Stimulated activated naive CD8-positive, alpha-beta T cell treated with anti-CD3 and anti-CD28 coated beads, Interleukin-15, Interleukin-2, amounts not matched to agents 100 ng/mL and 50 ng/mL, for 24 hours (primary cell): ENCODE data around the gene ADCK2.
A peak's percentile ranks its signal among the peaks of the same experiment; 100 is the strongest.
"Not testable (repeated sequence)": the region's sequence is repeated elsewhere in the genome, so short reads cannot be mapped to it uniquely, and the experiment has no call there.

Experiments
- H3K27ac Mint-ChIP-seq: one replicate; pipeline ENCODE4 v1.8.0; 2021; ENCODE audit warnings: mild to moderate bottlenecking, mixed read lengths
- H3K27me3 Mint-ChIP-seq: one replicate; pipeline ENCODE4 v1.8.0; 2021; ENCODE audit warnings: mixed read lengths
- H3K36me3 Mint-ChIP-seq: one replicate; pipeline ENCODE4 v1.8.0; 2021; ENCODE audit warnings: low read depth, mixed read lengths
- H3K4me1 Mint-ChIP-seq: one replicate; pipeline ENCODE4 v1.8.0; 2021; ENCODE audit warnings: low read depth, mixed read lengths
- H3K4me3 Mint-ChIP-seq: one replicate; pipeline ENCODE4 v1.8.0; 2021; ENCODE audit warnings: mild to moderate bottlenecking, mixed read lengths
- H3K9me3 Mint-ChIP-seq: one replicate; pipeline ENCODE4 v1.8.0; 2021; ENCODE audit warnings: mixed read lengths

The ADCK2 gene

DNA sequence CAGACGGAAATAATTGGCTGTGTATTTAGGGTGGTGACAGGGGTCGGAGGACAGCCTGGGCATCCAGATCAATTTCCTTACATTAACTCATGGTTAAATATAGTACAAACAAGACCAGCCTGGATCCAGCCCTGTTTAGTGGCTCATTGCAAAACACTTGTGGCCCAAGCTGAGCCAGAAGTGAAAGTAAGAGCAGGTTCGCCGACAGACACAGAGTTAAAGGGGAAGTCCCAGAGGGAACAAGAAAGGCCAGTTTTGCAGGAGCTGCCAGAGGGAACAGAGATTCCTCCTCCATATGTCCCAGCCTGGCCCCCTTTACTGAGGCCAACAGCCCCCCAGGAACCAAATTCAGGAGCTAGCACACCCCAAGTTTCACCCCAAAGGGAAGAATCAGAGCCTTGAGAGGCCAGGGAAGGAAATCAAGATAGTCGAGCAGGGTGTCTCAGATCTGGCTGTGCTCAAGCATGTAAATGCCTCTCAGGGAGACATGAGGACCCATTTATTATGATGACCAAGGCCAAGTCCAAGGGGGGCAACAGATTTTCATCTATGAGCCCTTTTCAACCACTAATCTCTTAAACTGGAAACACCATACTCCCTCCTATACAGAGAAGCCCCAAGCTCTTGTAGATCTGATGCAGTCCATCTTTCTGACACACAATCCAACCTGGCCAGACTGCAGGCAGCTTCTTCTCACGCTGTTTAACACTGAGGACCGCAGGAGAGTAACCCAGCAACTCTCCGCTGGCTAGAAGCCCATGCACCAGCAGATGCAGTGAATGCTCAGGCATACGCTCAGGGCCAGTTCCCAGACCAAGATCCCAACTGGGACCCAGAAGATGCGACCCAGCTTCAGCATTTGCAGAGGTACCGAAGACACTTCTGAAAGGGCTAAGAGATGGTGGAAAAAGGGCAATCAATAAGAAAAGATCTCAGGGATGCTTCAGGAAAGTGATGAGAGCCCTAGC, 15.9 kb upstream of the ADCK2 start:
- Mint-ChIP-seq H3K4me3 (peak overlapping the region; percentile 71), H3K9me3 (no peaks in the 10 kb centered on the region), H3K27ac (peak overlapping the region; percentile 75), H3K4me1 (peaks cover 22% of the 10 kb centered on the region), H3K36me3 (no peaks in the 10 kb centered on the region), H3K27me3 (peaks cover 4% of the 10 kb centered on the region)

DNA sequence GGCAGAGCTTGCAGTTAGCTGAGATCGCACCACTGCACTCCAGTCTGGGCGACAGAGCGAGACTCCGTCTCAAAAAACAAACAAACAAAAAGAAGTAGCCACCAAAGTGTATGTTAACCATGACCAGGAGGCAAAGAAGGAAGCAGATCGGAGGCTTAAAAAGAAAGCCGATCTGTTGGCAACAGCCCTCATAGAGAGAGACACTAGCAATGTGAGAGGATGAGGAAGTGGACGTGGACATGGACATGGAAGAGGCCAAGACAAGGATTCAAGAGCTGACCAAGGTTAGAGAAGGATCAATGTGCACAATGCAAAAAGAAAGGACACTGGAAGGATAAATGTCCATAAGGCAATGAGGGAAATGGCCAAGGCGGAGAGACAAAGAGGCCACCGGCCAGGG, 14.9 kb upstream of the ADCK2 start:
- H3K9me3 Mint-ChIP-seq = no peaks in the 10 kb centered on the region
- no peak overlapping the region for H3K4me3 Mint-ChIP-seq
- no peak overlapping the region for H3K27ac Mint-ChIP-seq
- H3K4me1 Mint-ChIP-seq = peaks cover 22% of the 10 kb centered on the region
- H3K36me3 Mint-ChIP-seq = no peaks in the 10 kb centered on the region
- H3K27me3 Mint-ChIP-seq = peaks cover 4% of the 10 kb centered on the region

DNA sequence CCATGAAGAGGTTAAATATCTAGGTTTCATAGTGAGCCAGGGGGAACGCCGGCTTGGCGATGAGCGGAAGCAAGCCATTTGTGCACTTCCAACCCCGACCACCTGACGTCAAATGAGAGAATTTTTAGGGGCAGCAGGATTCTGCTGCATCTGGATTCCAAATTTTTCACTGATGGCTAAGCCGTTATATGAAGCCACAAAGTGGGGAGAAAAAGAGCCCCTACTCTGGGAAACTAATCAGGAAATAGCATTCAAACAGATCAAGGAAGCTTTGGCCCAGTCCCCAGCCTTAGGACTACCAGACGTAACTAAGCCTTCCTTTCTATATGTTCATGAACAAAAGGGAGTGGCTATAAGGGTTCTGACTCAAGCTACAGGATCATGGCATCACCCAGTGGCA, 12.9 kb upstream of the ADCK2 start:
- no peak overlapping the region for H3K27ac Mint-ChIP-seq
- no peaks in the 10 kb centered on the region for H3K9me3 Mint-ChIP-seq
- no peaks in the 10 kb centered on the region for H3K36me3 Mint-ChIP-seq
- peaks cover 4% of the 10 kb centered on the region for H3K27me3 Mint-ChIP-seq
- H3K4me3 Mint-ChIP-seq = no peak overlapping the region
- peaks cover 16% of the 10 kb centered on the region for H3K4me1 Mint-ChIP-seq

DNA sequence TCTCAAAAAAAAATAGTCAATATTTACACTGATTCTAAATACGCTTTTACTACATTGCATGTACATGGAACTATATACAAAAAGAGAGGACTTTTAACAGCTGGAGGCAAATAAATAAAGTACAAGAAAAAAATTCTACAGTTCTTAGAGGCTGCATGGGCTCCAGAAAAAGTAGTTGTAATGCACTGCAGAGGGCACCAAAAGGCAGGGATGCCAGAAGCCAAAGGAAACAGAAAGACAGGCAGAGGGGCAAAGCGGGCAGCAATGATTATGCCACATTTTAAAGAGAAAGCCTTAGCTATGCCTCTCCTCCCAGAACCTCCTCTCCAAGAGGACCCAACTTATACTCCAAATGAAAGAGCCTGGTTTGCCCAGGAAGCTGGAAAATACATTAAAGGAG, 11.6 kb upstream of the ADCK2 start:
- no peak overlapping the region for H3K4me3 Mint-ChIP-seq
- H3K36me3 Mint-ChIP-seq = no peaks in the 10 kb centered on the region
- no peaks in the 10 kb centered on the region for H3K9me3 Mint-ChIP-seq
- no peak overlapping the region for H3K27ac Mint-ChIP-seq
- peaks cover 11% of the 10 kb centered on the region for H3K4me1 Mint-ChIP-seq
- H3K27me3 Mint-ChIP-seq = peaks cover 4% of the 10 kb centered on the region

DNA sequence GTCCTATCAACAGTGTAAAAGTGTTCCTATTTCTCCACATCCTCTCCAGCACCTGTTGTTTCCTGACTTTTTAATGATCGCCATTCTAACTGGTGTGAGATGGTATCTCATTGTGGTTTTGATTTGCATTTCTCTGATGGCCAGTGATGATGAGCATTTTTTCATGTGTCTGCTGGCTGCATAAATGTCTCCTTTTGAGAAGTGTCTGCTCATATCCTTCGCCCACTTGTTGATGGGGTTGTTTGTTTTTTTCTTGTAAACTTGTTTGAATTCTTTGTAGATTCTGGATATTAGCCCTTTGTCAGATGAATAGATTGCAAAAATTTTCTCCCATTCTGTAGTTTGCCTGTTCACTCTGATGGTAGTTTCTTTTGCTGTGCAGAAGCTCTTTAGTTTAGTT, 9.8 kb upstream of the ADCK2 start:
- H3K9me3 Mint-ChIP-seq, H3K4me1 Mint-ChIP-seq, H3K4me3 Mint-ChIP-seq: not testable (repeated sequence)

DNA sequence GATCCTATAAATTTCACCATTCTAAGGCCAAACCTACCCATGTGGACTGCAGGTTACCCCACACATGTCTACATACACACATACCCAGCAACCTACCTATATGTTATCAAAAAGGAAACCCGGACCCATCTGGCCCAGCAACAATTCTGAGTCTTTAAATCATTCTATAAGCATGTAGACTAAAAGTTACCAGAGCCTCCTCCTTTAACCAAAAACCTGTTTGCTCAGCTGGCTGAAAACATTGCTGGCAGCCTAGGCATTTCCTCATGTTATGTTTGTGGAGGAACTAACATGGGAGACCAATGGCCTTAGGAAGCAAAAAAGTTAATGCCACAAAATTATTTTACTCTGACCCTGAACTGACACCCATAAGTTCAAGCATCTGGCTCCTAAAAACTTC, 5.3 kb upstream of the ADCK2 start:
- Mint-ChIP-seq H3K36me3 (no peaks in the 10 kb centered on the region), H3K27me3 (no peaks in the 10 kb centered on the region), H3K9me3 (no peaks in the 10 kb centered on the region), H3K27ac (no peak overlapping the region), H3K4me3 (no peak overlapping the region), H3K4me1 (peaks cover 5% of the 10 kb centered on the region)

More for the DNA sequence above, 9.8 kb upstream of the ADCK2 start:
- not testable (repeated sequence) for H3K27ac Mint-ChIP-seq, H3K27me3 Mint-ChIP-seq, H3K36me3 Mint-ChIP-seq

DNA sequence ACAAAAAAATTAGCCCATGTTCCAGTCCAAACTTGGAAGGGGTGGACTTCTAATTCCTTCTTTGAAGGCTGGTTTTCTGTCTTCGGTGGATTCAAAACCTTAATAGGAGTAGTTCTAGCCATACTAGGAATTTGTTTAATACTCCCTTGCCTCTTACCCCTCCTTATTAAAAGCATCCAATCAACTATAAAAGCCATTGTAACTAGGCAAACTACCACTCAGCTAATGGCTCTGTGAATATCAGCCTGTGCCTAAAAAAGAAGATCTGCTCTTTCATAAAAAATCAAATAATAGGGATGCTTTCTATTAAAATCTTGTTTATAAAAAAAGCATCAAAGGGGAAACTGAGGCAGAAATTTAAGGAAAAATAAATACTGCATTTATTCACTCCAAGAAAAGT, 4.1 kb upstream of the ADCK2 start:
- Mint-ChIP-seq H3K27ac (no peak overlapping the region), H3K4me3 (no peak overlapping the region), H3K36me3 (no peaks in the 10 kb centered on the region), H3K4me1 (peaks cover 8% of the 10 kb centered on the region), H3K9me3 (no peaks in the 10 kb centered on the region), H3K27me3 (no peaks in the 10 kb centered on the region)

DNA sequence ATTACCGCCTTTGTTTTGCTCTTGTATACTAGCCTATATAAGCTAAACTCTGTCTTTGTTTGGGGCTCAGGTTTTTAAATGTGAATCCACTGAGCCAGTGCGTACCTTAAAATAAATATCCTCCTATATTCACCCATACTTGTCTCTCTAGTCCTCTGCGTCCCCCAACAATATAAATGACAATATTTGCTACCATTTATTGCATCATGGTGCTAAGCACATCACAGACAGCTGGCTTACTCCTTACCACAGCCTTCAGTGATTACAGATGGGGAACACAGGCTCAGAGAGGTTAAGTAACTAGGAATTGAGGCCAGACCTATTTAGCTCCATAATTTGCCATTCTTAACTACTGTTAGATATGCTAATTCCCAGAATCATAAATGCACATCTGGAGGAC, 3.4 kb upstream of the ADCK2 start:
- Mint-ChIP-seq H3K27ac (no peak overlapping the region), H3K27me3 (no peaks in the 10 kb centered on the region), H3K4me3 (no peak overlapping the region), H3K4me1 (peaks cover 15% of the 10 kb centered on the region), H3K9me3 (no peaks in the 10 kb centered on the region), H3K36me3 (no peaks in the 10 kb centered on the region)

DNA sequence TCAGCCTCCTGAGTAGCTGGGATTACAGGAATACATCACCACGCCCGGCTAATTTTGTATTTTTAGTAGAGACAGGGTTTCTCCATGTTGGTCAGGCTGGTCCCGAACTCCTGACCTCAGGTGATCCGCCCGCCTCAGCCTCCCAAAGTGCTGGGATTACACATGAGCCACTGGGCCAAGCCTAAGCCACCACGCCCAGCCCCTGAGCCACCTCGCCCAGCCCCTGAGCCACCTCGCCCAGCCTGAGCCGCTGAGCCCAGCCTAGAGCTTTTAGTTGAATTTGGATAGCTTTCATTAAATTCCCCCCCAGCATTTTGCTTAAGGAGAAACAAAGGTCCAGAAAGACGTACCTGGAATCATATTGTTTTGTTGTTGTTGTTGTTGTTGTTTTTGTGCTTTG, 2.9 kb upstream of the ADCK2 start:
- not testable (repeated sequence) for H3K36me3 Mint-ChIP-seq

DNA sequence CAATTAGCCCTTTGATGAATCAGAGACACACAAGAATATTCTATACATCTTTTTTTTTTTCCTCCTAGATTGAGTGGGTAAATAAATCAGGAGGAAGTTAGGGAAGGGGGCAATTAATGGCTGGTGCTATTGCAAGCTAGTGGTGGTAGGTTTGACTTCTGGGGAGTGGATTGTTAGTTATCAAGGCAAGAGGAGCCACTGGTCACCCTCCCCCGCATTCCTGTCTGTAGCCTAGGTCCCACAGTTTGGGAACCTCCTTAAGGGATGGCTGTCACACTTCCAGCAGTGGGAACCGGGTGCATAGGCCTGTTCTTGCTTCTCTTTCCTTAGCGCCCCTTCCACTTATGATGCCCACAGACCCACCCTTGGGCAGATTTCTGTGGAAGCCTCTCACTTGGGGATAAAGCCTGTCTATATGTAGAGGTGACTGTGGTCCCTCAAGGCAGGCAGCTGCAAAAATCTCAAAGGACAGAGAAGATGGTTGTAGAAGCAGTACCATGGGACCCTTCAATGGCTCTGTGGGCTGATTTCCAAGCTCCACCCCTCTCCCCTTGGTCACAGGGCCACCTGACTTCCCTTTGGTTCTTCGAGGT, 2.3 kb upstream of the ADCK2 start:
- no peaks in the 10 kb centered on the region for H3K9me3 Mint-ChIP-seq
- H3K27ac Mint-ChIP-seq = no peak overlapping the region
- no peaks in the 10 kb centered on the region for H3K27me3 Mint-ChIP-seq
- H3K4me1 Mint-ChIP-seq = peaks cover 26% of the 10 kb centered on the region
- H3K4me3 Mint-ChIP-seq = no peak overlapping the region
- H3K36me3 Mint-ChIP-seq = no peaks in the 10 kb centered on the region

More for the DNA sequence above, 2.9 kb upstream of the ADCK2 start:
- not testable (repeated sequence) for H3K27me3 Mint-ChIP-seq, H3K9me3 Mint-ChIP-seq, H3K27ac Mint-ChIP-seq, H3K4me3 Mint-ChIP-seq
- H3K4me1 Mint-ChIP-seq = peaks cover 21% of the 10 kb centered on the region

DNA sequence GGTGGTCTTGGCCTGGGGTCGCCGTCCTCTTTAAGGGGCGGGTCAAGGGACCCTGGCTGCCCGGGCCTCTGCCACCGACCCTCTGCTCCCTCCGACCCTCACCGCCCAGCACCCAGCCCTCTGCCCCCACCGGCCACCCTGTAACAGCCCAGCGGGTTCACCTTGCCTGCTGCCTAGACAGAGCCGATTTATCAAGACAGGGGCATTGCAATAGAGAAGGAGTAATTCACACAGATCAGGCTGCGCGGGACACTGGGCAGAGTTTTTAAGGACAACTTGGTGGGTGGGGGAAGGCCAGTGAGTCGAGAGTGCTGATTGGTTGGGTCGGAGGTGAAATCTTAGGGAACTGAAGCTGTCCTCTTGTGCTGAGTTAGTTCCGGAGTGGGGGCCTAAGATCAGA, 779 bp upstream of the ADCK2 start:
- Mint-ChIP-seq H3K36me3 (no peaks in the 10 kb centered on the region), H3K4me3 (peak overlapping the region; percentile 76), H3K27ac (peak overlapping the region; percentile 52), H3K4me1 (peaks cover 38% of the 10 kb centered on the region), H3K9me3 (no peaks in the 10 kb centered on the region), H3K27me3 (no peaks in the 10 kb centered on the region)

DNA sequence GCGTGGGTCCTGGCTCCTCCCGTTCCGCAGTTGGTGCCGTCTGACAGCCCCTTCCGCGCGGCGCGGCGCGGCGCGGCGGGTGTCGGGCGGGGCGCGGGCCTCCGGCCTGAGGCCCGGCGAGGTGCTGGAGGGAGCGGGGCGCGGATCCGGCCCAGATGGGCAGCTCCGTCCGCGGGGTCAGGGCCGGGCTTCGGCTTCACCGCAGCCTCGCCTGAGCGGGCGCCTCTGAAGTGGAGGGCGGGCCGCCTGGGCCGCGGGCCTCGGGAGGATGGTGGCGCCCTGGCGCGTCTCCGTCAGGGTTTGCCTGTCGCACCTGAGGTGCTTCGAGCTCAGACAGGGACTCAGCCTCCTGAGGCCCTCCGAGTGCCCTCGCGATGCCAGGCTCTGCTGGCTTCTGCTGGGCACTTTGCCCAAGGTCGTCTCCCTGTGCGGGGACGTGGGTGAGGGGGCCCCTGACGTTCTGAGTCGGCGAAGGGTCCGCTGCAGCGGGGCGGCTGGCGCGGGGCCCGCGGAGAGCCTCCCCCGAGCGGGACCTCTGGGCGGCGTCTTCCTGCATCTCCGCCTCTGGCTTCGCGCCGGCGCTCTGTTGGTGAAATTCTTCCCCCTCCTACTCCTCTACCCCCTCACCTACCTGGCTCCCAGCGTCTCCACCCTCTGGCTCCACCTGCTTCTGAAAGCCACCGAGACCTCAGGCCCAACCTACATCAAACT, 473 bp downstream of the ADCK2 start:
- no peaks in the 10 kb centered on the region for H3K27me3 Mint-ChIP-seq
- peak overlapping the region; percentile 83 for H3K4me3 Mint-ChIP-seq
- H3K4me1 Mint-ChIP-seq = peaks cover 38% of the 10 kb centered on the region
- no peaks in the 10 kb centered on the region for H3K9me3 Mint-ChIP-seq
- peak overlapping the region; percentile 79 for H3K27ac Mint-ChIP-seq
- peaks cover 8% of the 10 kb centered on the region for H3K36me3 Mint-ChIP-seq

DNA sequence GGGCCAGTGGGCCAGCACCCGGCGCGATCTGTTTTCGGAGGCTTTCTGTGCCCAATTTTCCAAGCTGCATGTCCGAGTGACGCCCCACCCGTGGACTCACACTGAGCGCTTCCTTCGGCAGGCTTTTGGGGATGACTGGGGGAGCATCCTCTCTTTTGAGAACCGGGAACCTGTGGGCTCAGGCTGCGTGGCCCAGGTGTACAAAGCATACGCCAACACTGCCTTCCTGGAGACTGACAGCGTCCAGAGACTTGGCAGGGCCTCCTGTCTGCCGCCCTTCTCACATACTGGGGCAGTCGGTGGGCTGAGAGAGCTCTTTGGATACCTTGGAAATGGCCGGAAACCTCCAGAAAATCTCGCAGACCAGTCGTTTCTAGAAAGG, 1.0 kb downstream of the ADCK2 start:
- H3K36me3 Mint-ChIP-seq = peaks cover 13% of the 10 kb centered on the region
- H3K9me3 Mint-ChIP-seq = no peaks in the 10 kb centered on the region
- H3K4me3 Mint-ChIP-seq = peak overlapping the region; percentile 83
- H3K27me3 Mint-ChIP-seq = no peaks in the 10 kb centered on the region
- H3K4me1 Mint-ChIP-seq = peaks cover 38% of the 10 kb centered on the region
- H3K27ac Mint-ChIP-seq = peak overlapping the region; percentile 79

DNA sequence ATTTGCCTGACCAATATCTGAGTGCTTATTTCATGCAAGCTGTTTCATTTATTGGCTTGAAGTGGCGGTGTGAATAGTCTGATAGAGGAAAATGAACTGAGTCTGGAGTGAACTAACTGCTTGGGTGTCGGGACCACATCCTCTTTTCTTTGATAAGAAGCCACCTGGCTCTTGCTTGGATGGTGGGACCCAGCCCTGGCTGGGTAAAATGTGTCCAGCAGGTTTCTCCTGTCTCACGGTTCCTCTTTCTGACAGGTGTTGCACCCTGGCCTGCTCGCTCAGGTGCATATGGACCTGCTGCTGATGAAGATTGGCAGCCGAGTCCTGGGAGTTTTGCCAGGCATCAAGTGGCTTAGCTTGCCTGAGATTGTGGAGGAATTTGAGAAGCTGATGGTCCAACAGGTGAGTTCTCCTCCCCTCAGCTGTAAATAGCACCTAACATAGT, 1.6 kb downstream of the ADCK2 start:
- peak overlapping the region; percentile 83 for H3K4me3 Mint-ChIP-seq
- no peaks in the 10 kb centered on the region for H3K9me3 Mint-ChIP-seq
- H3K27me3 Mint-ChIP-seq = no peaks in the 10 kb centered on the region
- H3K36me3 Mint-ChIP-seq = peaks cover 19% of the 10 kb centered on the region
- no peak overlapping the region for H3K27ac Mint-ChIP-seq
- peaks cover 38% of the 10 kb centered on the region for H3K4me1 Mint-ChIP-seq
